HFFc6 (cell line): ENCODE results near the gene SNTG2. TPM values are rescaled to one million over a fixed set of nuclear protein-coding genes. Genes with fewer than 3 reads are reported as not detected.

ENCODE experiments used
- DNase-seq: peaks from one replicate; pipeline ENCODE4 v3.0.0-alpha.2; 2018
- H3K27ac Mint-ChIP-seq: 2 replicates; pipeline ENCODE4 v1.8.0; 2020; ENCODE audit warnings: mild to moderate bottlenecking, mixed read lengths
- H3K27me3 Mint-ChIP-seq: 2 replicates; pipeline ENCODE4 v1.8.0; 2021; ENCODE audit warnings: mild to moderate bottlenecking, moderate library complexity, mixed read lengths; ENCODE audit not compliant: insufficient read depth
- H3K36me3 Mint-ChIP-seq: 2 replicates; pipeline ENCODE4 v1.8.0; 2021; ENCODE audit warnings: low read depth, mixed read lengths
- H3K4me1 Mint-ChIP-seq: 2 replicates; pipeline ENCODE4 v1.8.0; 2020; ENCODE audit warnings: low read depth, mixed read lengths
- H3K4me3 Mint-ChIP-seq: 2 replicates; pipeline ENCODE4 v1.8.0; 2020; ENCODE audit warnings: mild to moderate bottlenecking, moderate library complexity, mixed read lengths
- H3K9me3 Mint-ChIP-seq: 2 replicates; pipeline ENCODE4 v1.8.0; 2020; ENCODE audit warnings: mild to moderate bottlenecking, mixed read lengths
- CTCF ChIP-seq: fragments of 200-600 bp; sonication (generic); IDR thresholded peaks from 2 replicates; pipeline ENCODE4 v1.5.0; 2021; ENCODE audit warnings: antibody characterized with exemption, mild to moderate bottlenecking
- total RNA-seq, 6 experiments: library from RNA; stranded (reverse); fragmentation: NEBNext Ultra II Directional; extraction: Animal tissue kit (Norgen Biotek cat#: 25700); gene quantifications; 2 replicates in 1 of 6; 3 replicates in 5 of 6; pipeline ENCODE4 v1.2.3, GENCODE V29; 2021

SNTG2 gene
- total RNA-seq, 6 experiments from 2014 or later = not detected

GRCh38 chr2:1324884-1325283, 374.2 kb downstream of the SNTG2 start:
- DNase-seq = no peak
- H3K27ac Mint-ChIP-seq = no peak overlapping the region
- H3K9me3 Mint-ChIP-seq = peaks cover 9% of the 10 kb centered on the region
- H3K27me3 Mint-ChIP-seq = no peaks in the 10 kb centered on the region; the same call in none of the 2 replicates
- H3K4me1 Mint-ChIP-seq = no peaks in the 10 kb centered on the region
- no peak overlapping the region for H3K4me3 Mint-ChIP-seq
- no peaks in the 10 kb centered on the region for H3K36me3 Mint-ChIP-seq
- no peak for TF ChIP-seq CTCF

- TF ChIP-seq CTCF = no peak
- Mint-ChIP-seq H3K27ac (no peak overlapping the region), H3K27me3 (no peaks in the 10 kb centered on the region; the same call in 1 of the 2 replicates), H3K36me3 (no peaks in the 10 kb centered on the region), H3K4me1 (no peaks in the 10 kb centered on the region), H3K4me3 (no peak overlapping the region), H3K9me3 (peaks cover 15% of the 10 kb centered on the region)
- DNase-seq = no peak
Observed at GRCh38 chr2:1328684-1329083, 378.0 kb downstream of the SNTG2 start.

- no peaks in the 10 kb centered on the region; the same call in 1 of the 2 replicates for H3K9me3 Mint-ChIP-seq
- H3K4me1 Mint-ChIP-seq = no peaks in the 10 kb centered on the region
- no peak for TF ChIP-seq CTCF
Observed at GRCh38 chr2:1339388-1340140, 388.9 kb downstream of the SNTG2 start.

GRCh38 chr2:1340141-1340512, 389.5 kb downstream of the SNTG2 start:
- H3K4me3 Mint-ChIP-seq = no peak overlapping the region
- H3K4me1 Mint-ChIP-seq = no peaks in the 10 kb centered on the region
- TF ChIP-seq CTCF = no peak
- H3K27ac Mint-ChIP-seq = no peak overlapping the region
- H3K27me3 Mint-ChIP-seq = no peaks in the 10 kb centered on the region
- no peak for DNase-seq
- H3K9me3 Mint-ChIP-seq = no peaks in the 10 kb centered on the region; the same call in 1 of the 2 replicates
- H3K36me3 Mint-ChIP-seq = no peaks in the 10 kb centered on the region

More at GRCh38 chr2:1339388-1340140, 388.9 kb downstream of the SNTG2 start:
- no peaks in the 10 kb centered on the region for H3K36me3 Mint-ChIP-seq
- H3K4me3 Mint-ChIP-seq = no peak overlapping the region
- no peaks in the 10 kb centered on the region for H3K27me3 Mint-ChIP-seq
- DNase-seq = no peak
- no peak overlapping the region for H3K27ac Mint-ChIP-seq

- Mint-ChIP-seq H3K36me3 (no peaks in the 10 kb centered on the region), H3K27ac (no peak overlapping the region), H3K9me3 (peaks cover 5% of the 10 kb centered on the region; the same call in 1 of the 2 replicates), H3K27me3 (no peaks in the 10 kb centered on the region), H3K4me3 (no peak overlapping the region), H3K4me1 (no peaks in the 10 kb centered on the region)
- TF ChIP-seq CTCF = no peak
- no peak for DNase-seq
Observed at GRCh38 chr2:1341404-1342120, 390.9 kb downstream of the SNTG2 start.
